H1 (cell line): ENCODE measurements around the gene ANKRD36B. TPM values are rescaled to one million over a fixed set of nuclear protein-coding genes. Genes with fewer than 3 reads are reported as not detected.
"Not testable (repeated sequence)": the region's sequence is repeated elsewhere in the genome, so short reads cannot be mapped to it uniquely, and the experiment has no call there.

ENCODE experiments used
- CTCF ChIA-PET: fragments of 300-600 bp; sonication (Branson Sonifier 250); formaldehyde crosslinking; loops from one replicate; lab custom pipeline; 2021; ENCODE audit not compliant: partially characterized antibody; lab: Charles Lee
- POLR2A ChIA-PET: fragments of 300-600 bp; sonication (Branson Sonifier 250); formaldehyde crosslinking; loops from one replicate; lab custom pipeline; 2021; ENCODE audit warnings: inconsistent platforms; ENCODE audit not compliant: partially characterized antibody; lab: Charles Lee
- DNase-seq, 2 experiments: peaks; one replicate each; pipeline versions ENCODE4 v3.0.0 to v3.0.0-alpha.2; 2010 to 2022; ENCODE audit warnings: low spot score in 2 of 2, low read depth in 1 of 2, mixed read lengths in 1 of 2
- FAIRE-seq: peaks from 2 replicates; lab custom pipeline; 2011; peaks lifted over from hg19 to GRCh38; lab: Jason Lieb, UNC
- H2AFZ ChIP-seq: 2 replicates; pipeline ENCODE4 v1.8.1; 2012; ENCODE audit warnings: low read length, inconsistent platforms
- H2AK5ac ChIP-seq: 2 replicates; pipeline ENCODE4 v1.6.1; 2013; ENCODE audit warnings: low read depth, low read length
- H2BK120ac ChIP-seq: replicated peaks from 2 replicates; pipeline ENCODE3; 2013; ENCODE audit warnings: low read depth, low read length, inconsistent platforms
- H2BK12ac ChIP-seq: 2 replicates; pipeline ENCODE4 v1.6.1; 2013; ENCODE audit warnings: low read depth, low read length
- H2BK15ac ChIP-seq: 2 replicates; pipeline ENCODE4 v1.6.1; 2013; ENCODE audit warnings: low read length
- H2BK20ac ChIP-seq: 2 replicates; pipeline ENCODE4 v1.6.1; 2013; ENCODE audit warnings: low read length
- H2BK5ac ChIP-seq: 2 replicates; pipeline ENCODE4 v1.6.1; 2013; ENCODE audit warnings: low read depth, low read length
- H3K14ac ChIP-seq: 2 replicates; pipeline ENCODE4 v1.6.1; 2013; ENCODE audit warnings: inconsistent platforms; ENCODE audit not compliant: insufficient read length
- H3K18ac ChIP-seq: 2 replicates; pipeline ENCODE4 v1.6.1; 2013; ENCODE audit warnings: low read length; ENCODE audit errors: extremely low read depth
- H3K23ac ChIP-seq: 2 replicates; pipeline ENCODE4 v1.6.1; 2013; ENCODE audit warnings: inconsistent platforms; ENCODE audit not compliant: insufficient read length
- H3K23me2 ChIP-seq: 2 replicates; pipeline ENCODE4 v1.6.1; 2013; ENCODE audit warnings: low read depth, low read length
- H3K27ac ChIP-seq: 2 replicates; pipeline ENCODE4 v1.6.1; 2011; ENCODE audit warnings: low read depth, low read length, inconsistent platforms
- H3K27me3 ChIP-seq, 4 experiments: replicated peaks in 1 of 4; 1 replicate in 1 of 4; 2 replicates in 3 of 4; pipeline versions ENCODE4 v1.6.1 to v1.8.1; 2011 to 2013; ENCODE audit warnings: low read length in 3 of 4, mild to moderate bottlenecking in 3 of 4, inconsistent platforms in 2 of 4, mixed read lengths in 2 of 4, moderate library complexity in 1 of 4; ENCODE audit not compliant: control insufficient read depth in 3 of 4, insufficient read depth in 3 of 4; ENCODE audit errors: extremely low read depth in 1 of 4
- H3K36me3 ChIP-seq, 4 experiments: 2 replicates each; pipeline versions ENCODE4 v1.6.1 to v1.8.1; 2011 to 2013; ENCODE audit warnings: mild to moderate bottlenecking in 4 of 4, low read length in 3 of 4, moderate library complexity in 2 of 4, control low read depth in 1 of 4, inconsistent platforms in 1 of 4; ENCODE audit not compliant: insufficient read depth in 4 of 4, control insufficient read depth in 2 of 4
- H3K4ac ChIP-seq: replicated peaks from 2 replicates; pipeline ENCODE3; 2013; ENCODE audit warnings: low read length, low read depth, mixed read lengths, inconsistent platforms; ENCODE audit not compliant: insufficient read length
- H3K4me1 ChIP-seq, 4 experiments: replicated peaks in 1 of 4; 1 replicate in 1 of 4; 2 replicates in 3 of 4; pipeline versions ENCODE4 v1.6.1 to v1.8.1; 2011 to 2013; ENCODE audit warnings: low read length in 3 of 4, inconsistent platforms in 2 of 4, mixed read lengths in 1 of 4; ENCODE audit not compliant: insufficient read depth in 4 of 4, control insufficient read depth in 3 of 4
- H3K4me2 ChIP-seq, 2 experiments: 2 replicates each; pipeline versions ENCODE4 v1.6.1 to v1.8.1; 2011 to 2013; ENCODE audit warnings: low read depth in 2 of 2, low read length in 2 of 2, control low read depth in 1 of 2, inconsistent platforms in 1 of 2, mild to moderate bottlenecking in 1 of 2; ENCODE audit not compliant: insufficient read depth in 1 of 2
- H3K4me3 ChIP-seq, 4 experiments: fragments of 200-600, 300-600 bp in 1 of 4; sonication (generic), shearing (Covaris generic), sonication (Bioruptor Twin) in 1 of 4; 2 replicates each; pipeline versions ENCODE4 v1.5.1 to v1.8.1; 2011 to 2016; ENCODE audit warnings: low read length in 4 of 4, low read depth in 3 of 4, control low read depth in 2 of 4, inconsistent platforms in 2 of 4, mild to moderate bottlenecking in 2 of 4, mixed read lengths in 1 of 4, moderate library complexity in 1 of 4; ENCODE audit not compliant: insufficient read depth in 2 of 4; ENCODE audit errors: extremely low read depth in 1 of 4
- H3K56ac ChIP-seq: replicated peaks from 2 replicates; pipeline ENCODE3; 2013; ENCODE audit warnings: low read depth, mild to moderate bottlenecking, mixed read lengths, low read length, inconsistent platforms; ENCODE audit not compliant: insufficient read length
- H3K79me1 ChIP-seq: 2 replicates; pipeline ENCODE4 v1.6.1; 2013; ENCODE audit warnings: low read depth, low read length, control low read depth
- H3K79me2 ChIP-seq, 2 experiments: 2 replicates each; pipeline versions ENCODE4 v1.6.1 to v1.8.1; 2012 to 2013; ENCODE audit warnings: low read length in 2 of 2, mild to moderate bottlenecking in 2 of 2, inconsistent platforms in 1 of 2; ENCODE audit not compliant: insufficient read depth in 2 of 2, control insufficient read depth in 1 of 2
- H3K9ac ChIP-seq, 4 experiments: replicated peaks in 1 of 4; 1 replicate in 1 of 4; 2 replicates in 3 of 4; pipeline versions ENCODE4 v1.6.1 to v1.8.1; 2011 to 2013; ENCODE audit warnings: low read depth in 3 of 4, low read length in 3 of 4, control low read depth in 2 of 4, mild to moderate bottlenecking in 2 of 4, moderate library complexity in 2 of 4, inconsistent platforms in 1 of 4; ENCODE audit errors: extremely low read depth in 1 of 4
- H3K9me3 ChIP-seq, 2 experiments: 2 replicates each; pipeline versions ENCODE4 v1.6.1 to v1.8.1; 2012 to 2013; ENCODE audit warnings: mild to moderate bottlenecking in 2 of 2, moderate library complexity in 2 of 2, control low read depth in 1 of 2, inconsistent platforms in 1 of 2, low read depth in 1 of 2, low read length in 1 of 2, mixed read lengths in 1 of 2; ENCODE audit not compliant: insufficient read depth in 2 of 2
- H4K20me1 ChIP-seq, 2 experiments: replicated peaks in 1 of 2; 2 replicates each; pipeline versions ENCODE3 to v1.8.1; 2011 to 2013; ENCODE audit warnings: inconsistent platforms in 2 of 2, low read length in 2 of 2, mild to moderate bottlenecking in 1 of 2; ENCODE audit not compliant: insufficient read depth in 2 of 2, control insufficient read depth in 1 of 2
- H4K5ac ChIP-seq: 2 replicates; pipeline ENCODE4 v1.6.1; 2013; ENCODE audit warnings: low read length, low read depth, mixed read lengths, inconsistent platforms; ENCODE audit not compliant: insufficient read length
- H4K8ac ChIP-seq: 2 replicates; pipeline ENCODE4 v1.8.0; 2013; ENCODE audit warnings: mild to moderate bottlenecking, moderate library complexity, low read length, inconsistent platforms; ENCODE audit not compliant: insufficient read depth; ENCODE audit errors: extremely low read depth
- H4K91ac ChIP-seq: replicated peaks from 2 replicates; pipeline ENCODE3; 2013; ENCODE audit warnings: low read length, mixed read lengths, inconsistent platforms; ENCODE audit not compliant: insufficient read length
- WGBS, 2 experiments: shearing (Covaris generic) in 1 of 2; methylation state at CpG; one replicate each; pipeline versions ENCODE4 v1.1.6 to v1.1.7; 2013 to 2015; ENCODE audit warnings: low lambda C conversion rate in 2 of 2, mixed read lengths in 2 of 2, inconsistent platforms in 1 of 2, low coverage in 1 of 2, missing lambda C conversion rate in 1 of 2; ENCODE audit not compliant: insufficient replicate concordance in 2 of 2, insufficient coverage in 1 of 2, insufficient read length in 1 of 2; ENCODE audit errors: extremely low coverage in 1 of 2, missing lambda C conversion rate in 1 of 2; 5-methylcytosine and 5-hydroxymethylcytosine counted together
- polyA plus RNA-seq, 7 experiments: library from polyadenylated mRNA; depleted of rRNA in 3 of 7; stranded (reverse) in 5 of 7; unstranded in 2 of 7; fragments of >200 nt in 5 of 7; fragments of 200-250 nt in 2 of 7; gene quantifications; 1 replicate in 5 of 7; 2 replicates in 1 of 7; 4 replicates in 1 of 7; pipeline versions ENCODE4 v1.2.1 to v1.2.3, GENCODE V29; 2011 to 2013; ENCODE audit warnings: missing spikeins in 2 of 7, mixed read lengths in 2 of 7
- total RNA-seq: library from RNA; stranded (reverse); fragmentation: NEBNext Ultra II Directional; extraction: Animal tissue kit (Norgen Biotek cat#: 25700); gene quantifications from 2 replicates; pipeline ENCODE4 v1.2.1, GENCODE V29; 2021

Gene ANKRD36B
- total and polyA plus RNA-seq, 2 of the 8 experiments (the other 6 are each of a cell fraction or from before 2014, with no cell fraction given): 2.4 to 8.5 TPM

- H2BK15ac ChIP-seq, H3K79me2 ChIP-seq, H3K56ac ChIP-seq, H2BK20ac ChIP-seq, H3K4me2 ChIP-seq, H3K23me2 ChIP-seq, H3K36me3 ChIP-seq, H2BK12ac ChIP-seq, H3K4ac ChIP-seq, H3K23ac ChIP-seq, H3K4me3 ChIP-seq, H2BK120ac ChIP-seq, H4K91ac ChIP-seq, H3K9me3 ChIP-seq, H4K8ac ChIP-seq, H3K27me3 ChIP-seq, H3K27ac ChIP-seq, POLR2A ChIA-PET, H4K5ac ChIP-seq, H4K20me1 ChIP-seq, H2BK5ac ChIP-seq, H2AK5ac ChIP-seq, DNase-seq, CTCF ChIA-PET, H3K14ac ChIP-seq, H3K4me1 ChIP-seq, H2AFZ ChIP-seq, H3K18ac ChIP-seq, H3K9ac ChIP-seq, FAIRE-seq, H3K79me1 ChIP-seq: not testable (repeated sequence)
- 91% methylated on average over 3 of the region's 3 CpGs; no CpG with 5 or more reads in 1 of the 2 experiments for WGBS, 2 experiments
Observed at GRCh38 chr2:97552406-97552805, 37.3 kb downstream of the ANKRD36B start.

- H4K91ac ChIP-seq, H3K14ac ChIP-seq, DNase-seq, H4K20me1 ChIP-seq, H3K36me3 ChIP-seq, H3K56ac ChIP-seq, H3K18ac ChIP-seq, H3K4me1 ChIP-seq, H4K8ac ChIP-seq, H3K9ac ChIP-seq, H4K5ac ChIP-seq, H2AFZ ChIP-seq, H3K23ac ChIP-seq, H2BK120ac ChIP-seq, H2AK5ac ChIP-seq, H2BK5ac ChIP-seq, CTCF ChIA-PET, H3K4me2 ChIP-seq, H2BK20ac ChIP-seq, H2BK15ac ChIP-seq, POLR2A ChIA-PET, H3K4ac ChIP-seq, H3K27ac ChIP-seq, FAIRE-seq, H3K9me3 ChIP-seq, H3K23me2 ChIP-seq, H2BK12ac ChIP-seq, H3K79me1 ChIP-seq, H3K79me2 ChIP-seq, H3K27me3 ChIP-seq, H3K4me3 ChIP-seq: not testable (repeated sequence)
- no CpG with 5 or more reads among the region's 1 CpG for WGBS, 2 experiments
Observed at GRCh38 chr2:97550498-97550897, 39.2 kb downstream of the ANKRD36B start.
